SW 1271 (cell line): ENCODE results near the gene IFNA6.
"Not testable (repeated sequence)": the region's sequence is repeated elsewhere in the genome, so short reads cannot be mapped to it uniquely, and the experiment has no call there.

ENCODE experiments used
- DNase-seq, 2 experiments: peaks; one replicate each; lab custom pipeline; 2025; lab: John Stamatoyannopoulos, UW

Gene IFNA6

GRCh38 chr9:21350787-21351186 is at the start of gene IFNA6:
IFNA6 (minus strand) TSS chr9:21350887; CDS start chr9:21350887, 0 bp downstream.
- DNase-seq, result no peak

DNA sequence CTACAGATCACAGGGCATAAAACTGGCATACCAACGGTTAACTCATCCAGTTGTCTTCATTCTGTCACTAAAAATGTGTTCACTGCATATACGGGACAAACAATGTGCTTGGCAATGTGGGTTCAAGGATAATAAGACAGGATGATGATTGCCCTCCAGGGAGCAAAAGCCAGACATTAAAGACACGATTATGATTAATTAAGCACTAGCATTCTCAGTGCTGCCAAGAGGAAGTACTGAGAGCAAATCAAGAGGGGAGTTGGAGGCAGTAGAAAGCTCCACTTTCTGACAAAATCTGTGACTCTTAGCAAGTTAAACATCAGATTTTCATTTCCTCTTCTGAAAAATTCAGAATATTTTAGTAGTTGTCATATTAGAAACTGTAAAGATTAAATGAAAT is 49.3 kb upstream of the IFNA6 start:
- DNase-seq, result no peak

DNA sequence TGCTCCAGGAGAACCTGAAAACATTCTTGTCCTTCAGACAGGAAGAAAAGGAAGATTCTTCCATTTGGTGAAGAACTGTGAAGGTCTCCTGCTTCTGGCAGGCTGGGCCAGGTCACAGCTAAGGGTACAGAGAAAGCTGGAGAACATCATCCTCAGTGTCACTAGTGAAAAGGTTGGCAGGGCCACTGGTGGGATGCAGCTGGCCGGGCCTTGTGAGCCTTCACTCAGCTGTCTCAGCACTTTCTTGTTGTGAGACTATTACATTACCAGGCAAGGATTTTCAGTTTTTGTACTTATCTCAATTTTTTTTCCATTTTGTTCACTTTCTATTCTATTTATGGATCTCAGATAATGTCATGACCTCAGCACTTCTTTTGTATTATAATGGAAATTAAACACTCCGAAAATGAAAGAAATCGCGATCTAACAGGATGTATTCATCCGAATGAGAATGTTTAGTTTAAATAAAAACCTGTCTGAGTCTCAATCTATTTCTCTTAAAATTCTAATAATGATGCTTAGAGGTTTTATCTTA is 48.3 kb upstream of the IFNA6 start:
- DNase-seq, result no peak

- DNase-seq, result peak in 1 of 2 experiments; percentile 2
Measured at GRCh38 chr9:21395778-21396717, 45.4 kb upstream of the IFNA6 start.

DNA sequence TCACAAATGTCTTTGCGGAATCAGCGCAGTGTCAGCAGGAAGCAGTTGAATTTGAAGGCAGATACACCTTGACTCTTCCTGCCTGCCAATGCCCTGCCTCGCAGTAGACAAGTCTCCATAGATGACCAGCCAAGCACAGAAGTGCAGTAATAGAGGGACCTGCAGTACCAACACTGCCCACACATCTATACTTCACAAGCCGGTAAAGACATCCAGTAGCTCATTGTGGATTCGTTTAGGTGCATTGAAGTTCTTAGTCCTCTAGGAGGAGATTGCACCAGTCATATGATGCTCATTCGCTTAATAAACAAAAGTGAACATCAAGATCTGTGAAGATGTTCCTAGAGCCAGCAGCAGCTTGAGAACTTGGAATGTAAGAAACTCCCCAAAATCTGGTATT is 41.6 kb upstream of the IFNA6 start:
- peak in 1 of 2 experiments; percentile 10 for DNase-seq

- DNase-seq, result no peak
Measured at GRCh38 chr9:21385131-21385670, 34.5 kb upstream of the IFNA6 start, which contains the start of gene IFNA2. IFNA2 (minus strand) TSS chr9:21385398; CDS start chr9:21385329, 69 bp downstream.

DNA sequence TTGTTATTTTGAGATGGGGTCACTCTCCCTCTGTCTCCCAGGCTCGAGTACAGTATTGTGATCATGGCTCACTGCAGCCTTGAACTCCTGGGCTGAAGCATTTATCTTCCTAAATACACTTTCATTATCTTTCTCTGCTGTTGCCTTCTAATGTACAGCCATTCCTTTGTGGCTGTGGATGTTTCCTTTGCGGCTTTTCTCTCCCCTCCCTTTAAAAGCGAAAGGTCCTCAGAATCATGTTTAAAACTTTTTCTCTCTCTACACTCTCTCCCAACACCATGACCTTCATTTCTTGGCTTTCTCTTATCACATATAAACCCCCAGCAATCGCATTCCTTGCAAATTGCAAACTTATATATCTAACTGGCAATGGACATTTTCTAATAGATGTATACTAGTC is 32.9 kb upstream of the IFNA6 start:
- DNase-seq, result no peak

DNA sequence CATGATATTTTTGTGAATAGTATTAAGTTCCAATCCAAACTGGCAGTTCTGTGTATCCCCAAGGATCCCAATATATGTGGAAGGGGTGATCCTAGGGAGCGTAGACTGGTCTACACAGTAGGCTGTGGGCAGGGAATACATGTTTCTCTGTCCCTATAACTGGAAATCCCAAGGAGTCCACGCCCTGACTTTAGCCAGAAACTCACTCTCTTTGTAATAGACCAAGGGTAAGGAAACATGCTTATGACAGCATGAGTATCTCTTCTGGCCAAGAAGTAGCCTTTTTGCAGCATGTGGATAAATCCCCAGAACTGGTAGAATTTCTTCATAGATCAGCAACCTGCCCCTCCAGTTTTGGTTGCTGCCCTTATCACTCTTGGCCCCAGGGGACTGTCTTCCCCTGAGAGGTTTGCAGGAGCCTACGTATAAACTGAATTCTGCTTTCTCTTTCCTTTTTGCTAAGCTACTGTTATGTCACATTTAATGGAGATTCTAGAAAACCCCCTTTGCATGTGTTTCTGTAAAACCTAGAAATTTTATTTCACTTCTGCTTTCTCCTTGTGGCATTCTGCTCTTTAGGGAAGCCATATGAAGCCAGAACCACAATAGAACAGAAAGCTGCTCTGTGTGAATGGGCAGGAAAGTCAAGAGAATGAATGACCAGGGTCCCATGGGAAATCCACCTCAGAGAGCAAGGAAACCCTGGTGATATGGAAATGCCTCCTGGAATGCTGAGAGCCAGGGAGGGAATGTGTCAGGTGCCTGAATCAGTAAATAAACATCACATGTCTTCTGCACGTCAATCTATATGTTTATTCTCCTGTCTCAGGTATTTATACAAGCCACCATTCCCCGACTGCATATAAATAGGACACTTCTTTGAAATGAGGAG is 31.0 kb upstream of the IFNA6 start:
- no peak for DNase-seq

DNA sequence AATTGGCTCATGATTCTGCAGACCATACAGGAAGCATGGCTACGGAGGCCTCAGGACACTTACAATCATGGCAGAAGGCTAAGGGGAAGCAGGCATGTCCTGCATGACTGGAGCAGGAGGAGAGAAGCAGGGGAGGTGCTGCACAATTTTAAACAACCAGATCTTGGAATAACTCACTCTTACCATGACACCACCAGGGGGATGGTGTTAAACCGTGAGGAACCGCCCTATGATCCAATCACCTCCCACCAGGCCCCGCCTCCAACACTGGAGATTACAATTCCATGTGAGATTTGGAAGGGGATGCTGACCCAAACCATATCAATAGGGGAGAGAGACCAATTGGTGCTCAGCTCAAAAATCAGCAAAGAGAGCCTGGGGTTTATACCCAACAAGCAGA is 20.8 kb upstream of the IFNA6 start:
- not testable (repeated sequence) for DNase-seq

DNA sequence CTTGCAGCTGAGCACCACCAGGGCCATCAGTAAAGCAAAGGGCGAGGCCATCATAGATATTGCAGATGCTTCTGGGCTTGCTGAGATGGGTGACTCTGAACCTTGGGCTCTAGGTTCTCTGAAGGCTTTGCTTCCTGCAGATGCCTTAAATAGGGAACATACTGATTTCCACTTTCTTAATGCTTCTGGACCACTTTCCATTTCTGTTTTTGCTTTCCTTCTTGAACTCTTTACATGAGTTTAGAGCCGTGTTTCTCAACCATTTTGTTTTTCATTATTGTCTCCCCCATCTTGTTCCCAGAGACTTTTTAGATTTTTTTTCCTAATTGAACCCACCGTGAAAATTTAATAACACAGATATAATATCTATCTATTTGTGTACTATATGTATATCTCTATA is 17.3 kb upstream of the IFNA6 start, which contains the start of gene IFNA13:
TSS of gene IFNA13 (minus strand) at position 101 of the 400 bp plus-strand sequence. CDS start at position 54, 47 bp downstream.
- DNase-seq, result no peak

GRCh38 chr9:21367169-21367568 is 16.5 kb upstream of the IFNA6 start:
- DNase-seq, result not testable (repeated sequence)

- DNase-seq, result no peak
Measured at GRCh38 chr9:21362287-21362686, 11.6 kb upstream of the IFNA6 start.

- no peak for DNase-seq
Measured at GRCh38 chr9:21357479-21358460, 7.1 kb upstream of the IFNA6 start.

DNA sequence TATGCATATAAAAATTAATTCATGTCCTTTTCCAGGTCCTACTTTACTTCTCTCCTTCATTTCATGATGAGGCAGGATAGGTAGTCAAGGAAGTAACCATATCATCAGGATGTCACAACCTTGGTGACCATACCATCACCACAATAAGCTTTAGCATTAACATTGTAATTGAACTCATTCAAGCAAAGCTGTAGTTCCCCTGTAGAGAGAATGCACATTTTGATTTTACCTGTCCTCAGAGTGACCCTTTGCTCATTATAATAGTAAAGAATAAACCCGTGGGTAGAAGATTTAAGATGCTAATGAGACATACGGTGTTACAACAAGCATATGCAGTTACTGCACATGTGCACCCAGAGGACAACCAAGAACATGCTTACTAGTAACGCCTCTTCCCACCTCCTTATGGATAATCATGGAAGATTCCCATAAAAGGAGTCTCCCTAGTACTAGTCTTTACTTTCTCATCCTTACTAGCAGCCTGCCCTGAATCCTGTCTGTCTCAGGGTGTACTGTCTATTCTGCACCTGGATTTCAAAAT is 2.2 kb downstream of the IFNA6 start:
- DNase-seq, result no peak

GRCh38 chr9:21340735-21341134 is 10.0 kb downstream of the IFNA6 start:
- no peak for DNase-seq

DNA sequence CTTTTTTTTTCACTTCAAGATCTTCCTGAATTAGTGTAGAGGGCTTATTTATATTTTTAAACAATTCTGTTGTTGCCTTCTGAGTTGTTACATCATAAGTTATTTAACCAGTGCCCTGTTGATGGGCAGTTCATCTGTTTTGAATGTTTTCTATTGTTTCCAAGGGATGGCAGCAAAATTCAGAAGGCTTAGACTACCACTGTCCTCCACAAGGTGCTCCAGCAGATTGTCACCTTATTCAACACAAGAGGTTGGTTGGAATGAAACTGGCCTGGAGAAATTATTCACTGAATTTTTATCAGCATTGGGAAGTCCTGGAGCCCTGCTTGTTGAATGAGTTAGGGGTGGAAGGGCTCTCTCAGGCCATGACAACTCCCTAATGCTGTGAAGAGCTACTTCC is 14.2 kb downstream of the IFNA6 start:
- peak in 1 of 2 experiments; percentile 0 for DNase-seq

- peak; percentile 19 to 50 for DNase-seq
Measured at GRCh38 chr9:21334701-21335632, 15.7 kb downstream of the IFNA6 start, which contains the start of gene KLHL9. KLHL9 (minus strand) TSS chr9:21335404; CDS start chr9:21334859, 545 bp downstream.

- DNase-seq, result no peak
Measured at GRCh38 chr9:21333226-21333625, 17.5 kb downstream of the IFNA6 start.
